Colonic mucosa (tissue), 4 donors: ENCODE results near the gene SLC8A1. TPM values are rescaled to one million over a fixed set of nuclear protein-coding genes. Genes with fewer than 3 reads are reported as not detected.

Experiments
- DNase-seq: peaks from one replicate; pipeline ENCODE4 v3.0.0-alpha.2; 2020
- H3K27ac ChIP-seq: fragments of 200-600 bp; one replicate; pipeline ENCODE4 v1.8.0; 2021
- H3K27me3 ChIP-seq: fragments of 200-600 bp; one replicate; pipeline ENCODE4 v1.8.0; 2021
- H3K36me3 ChIP-seq: fragments of 200-600 bp; one replicate; pipeline ENCODE4 v1.8.0; 2021
- H3K4me1 ChIP-seq: fragments of 200-600 bp; one replicate; pipeline ENCODE4 v1.8.0; 2021; ENCODE audit warnings: mild to moderate bottlenecking
- H3K4me3 ChIP-seq: fragments of 200-600 bp; one replicate; pipeline ENCODE4 v1.8.0; 2021
- H3K9ac ChIP-seq, 2 donors: one replicate each; pipeline ENCODE4 v1.7.0; 2013; ENCODE audit warnings: control low read depth in 2 of 2, low read depth in 2 of 2, low read length in 2 of 2
- H3K9me3 ChIP-seq: fragments of 200-600 bp; one replicate; pipeline ENCODE4 v1.8.0; 2021
- CTCF ChIP-seq: fragments of 200-600 bp; IDR thresholded peaks from one replicate; pipeline ENCODE4 v1.8.0; 2022; ENCODE audit warnings: antibody characterized with exemption, mild to moderate bottlenecking
- intact Hi-C: fragments of 100-400 bp; cut with DNase I; formaldehyde crosslinking; loops from one replicate; pipeline ENCODE4 v1.14.1; 2022
- total RNA-seq, 2 donors: library from RNA; stranded (reverse); fragmentation: NEBNext Ultra II Directional in 1 of 2; extraction: Animal tissue kit (Norgen Biotek cat#: 25700) in 1 of 2; gene quantifications; one replicate each; pipeline ENCODE4 v1.2.1, GENCODE V29; 2021
- donor health status: healthy.
- donor health status: DM: no; HTN: no; CAD: no.
- donor health status: DM: no; HTN: no; CAD: no.

The SLC8A1 gene
- total RNA-seq, 2 donors from 2014 or later = 4.1 to 25.5 TPM

GRCh38 chr2:40127146-40127545 is 324.7 kb downstream of the SLC8A1 start:
- Histone ChIP-seq H3K36me3 (no peaks in the 10 kb centered on the region), H3K4me3 (no peak overlapping the region), H3K9me3 (no peaks in the 10 kb centered on the region), H3K9ac (no peak overlapping the region), H3K4me1 (no peaks in the 10 kb centered on the region), H3K27me3 (no peaks in the 10 kb centered on the region), H3K27ac (no peak overlapping the region)
- intact Hi-C loops = no loop called here
- no peak for DNase-seq
- no peak for TF ChIP-seq CTCF

- Histone ChIP-seq H3K27me3 (no peaks in the 10 kb centered on the region), H3K27ac (no peak overlapping the region), H3K36me3 (no peaks in the 10 kb centered on the region), H3K4me1 (no peaks in the 10 kb centered on the region), H3K9ac (no peak overlapping the region), H3K9me3 (no peaks in the 10 kb centered on the region), H3K4me3 (no peak overlapping the region)
- intact Hi-C loops = no loop called here
- DNase-seq = no peak
- TF ChIP-seq CTCF = no peak
Measured at GRCh38 chr2:40126006-40126405, 325.9 kb downstream of the SLC8A1 start.

GRCh38 chr2:40123746-40124145 is 328.1 kb downstream of the SLC8A1 start:
- H3K9me3 ChIP-seq = no peaks in the 10 kb centered on the region
- H3K4me3 ChIP-seq = no peak overlapping the region
- H3K36me3 ChIP-seq = no peaks in the 10 kb centered on the region
- no peak overlapping the region for H3K9ac ChIP-seq
- no peaks in the 10 kb centered on the region for H3K4me1 ChIP-seq
- no peak for DNase-seq
- no peak overlapping the region for H3K27ac ChIP-seq
- TF ChIP-seq CTCF = no peak
- intact Hi-C loops = no loop called here
- no peaks in the 10 kb centered on the region for H3K27me3 ChIP-seq

- H3K4me1 ChIP-seq = no peaks in the 10 kb centered on the region
- no peak overlapping the region for H3K9ac ChIP-seq
- H3K36me3 ChIP-seq = no peaks in the 10 kb centered on the region
- H3K4me3 ChIP-seq = no peak overlapping the region
- DNase-seq = no peak
- intact Hi-C loops = no loop called here
- no peak overlapping the region for H3K27ac ChIP-seq
- H3K27me3 ChIP-seq = no peaks in the 10 kb centered on the region
- no peak for TF ChIP-seq CTCF
- H3K9me3 ChIP-seq = no peaks in the 10 kb centered on the region
Measured at GRCh38 chr2:40123326-40123725, 328.6 kb downstream of the SLC8A1 start.

GRCh38 chr2:40120957-40121356 is 330.9 kb downstream of the SLC8A1 start:
- Histone ChIP-seq H3K27ac (no peak overlapping the region), H3K9ac (no peak overlapping the region), H3K9me3 (no peaks in the 10 kb centered on the region), H3K27me3 (no peaks in the 10 kb centered on the region), H3K4me3 (no peak overlapping the region), H3K36me3 (no peaks in the 10 kb centered on the region), H3K4me1 (no peaks in the 10 kb centered on the region)
- DNase-seq = no peak
- TF ChIP-seq CTCF = no peak
- intact Hi-C loops = no loop called here

GRCh38 chr2:40120026-40120425 is 331.9 kb downstream of the SLC8A1 start:
- DNase-seq = no peak
- intact Hi-C loops = no loop called here
- no peaks in the 10 kb centered on the region for H3K4me1 ChIP-seq
- H3K27me3 ChIP-seq = no peaks in the 10 kb centered on the region
- H3K9me3 ChIP-seq = no peaks in the 10 kb centered on the region
- H3K27ac ChIP-seq = no peak overlapping the region
- no peak for TF ChIP-seq CTCF
- no peak overlapping the region for H3K4me3 ChIP-seq
- no peaks in the 10 kb centered on the region for H3K36me3 ChIP-seq
- H3K9ac ChIP-seq = no peak overlapping the region
